Hepatocyte (in vitro differentiated cells): Measurements from ENCODE around the gene URM1. TPM values are rescaled to one million over a fixed set of nuclear protein-coding genes. Genes with fewer than 3 reads are reported as not detected.

ENCODE experiments used
- DNase-seq: peaks from one replicate; pipeline ENCODE4 v3.0.0-alpha.2; 2016; ENCODE audit warnings: low spot score
- H2AFZ ChIP-seq: fragments of 200-600 bp; sonication (generic); 2 replicates; pipeline ENCODE4 v1.6.0; 2016; ENCODE audit warnings: antibody characterized with exemption, mild to moderate bottlenecking
- H3K27ac ChIP-seq: fragments of 200-600 bp; sonication (generic); 2 replicates; pipeline ENCODE4 v1.5.1; 2016; ENCODE audit warnings: mild to moderate bottlenecking
- H3K27me3 ChIP-seq: fragments of 200-600 bp; sonication (generic); 2 replicates; pipeline ENCODE4 v1.6.1; 2016
- H3K36me3 ChIP-seq: fragments of 200-600 bp; sonication (generic); replicated peaks from 2 replicates; pipeline ENCODE4 v1.5.1; 2016; ENCODE audit warnings: low read depth; ENCODE audit not compliant: insufficient read depth
- H3K4me1 ChIP-seq: fragments of 200-600 bp; sonication (generic); 2 replicates; pipeline ENCODE4 v1.5.1; 2016; ENCODE audit warnings: mild to moderate bottlenecking, moderate library complexity; ENCODE audit not compliant: insufficient read depth
- H3K4me2 ChIP-seq: fragments of 200-600 bp; sonication (generic); 2 replicates; pipeline ENCODE4 v1.6.0; 2016
- H3K4me3 ChIP-seq: fragments of 200-600 bp; sonication (generic); 2 replicates; pipeline ENCODE4 v1.5.1; 2016; ENCODE audit warnings: mild to moderate bottlenecking
- H3K79me2 ChIP-seq: fragments of 200-600 bp; sonication (generic); 2 replicates; pipeline ENCODE4 v1.6.0; 2017; ENCODE audit warnings: mild to moderate bottlenecking
- H3K9me2 ChIP-seq: fragments of 200-600 bp; sonication (generic); replicated peaks from 2 replicates; pipeline ENCODE4 v1.6.0; 2017; ENCODE audit warnings: mild to moderate bottlenecking; ENCODE audit not compliant: insufficient read depth
- H3K9me3 ChIP-seq: fragments of 200-600 bp; sonication (generic); 2 replicates; pipeline ENCODE4 v1.5.1; 2016; ENCODE audit warnings: low read depth, mild to moderate bottlenecking
- H4K20me1 ChIP-seq: fragments of 200-600 bp; sonication (generic); 2 replicates; pipeline ENCODE4 v1.6.0; 2016; ENCODE audit warnings: mild to moderate bottlenecking; ENCODE audit not compliant: insufficient read depth, poor library complexity, severe bottlenecking
- EZH2 ChIP-seq: fragments of 200-600 bp; sonication (generic); IDR thresholded peaks from 2 replicates; pipeline ENCODE4 v1.6.1; 2016; ENCODE audit warnings: antibody characterized with exemption, mild to moderate bottlenecking, borderline replicate concordance
- EZH2phosphoT487 ChIP-seq: fragments of 200-600 bp; sonication (generic); IDR thresholded peaks from one replicate; pipeline ENCODE4 v1.6.1; 2018; ENCODE audit warnings: antibody characterized with exemption, mild to moderate bottlenecking, low read depth, moderate library complexity; ENCODE audit not compliant: unreplicated experiment, severe bottlenecking
- WGBS: methylation state at CpG from one replicate; pipeline ENCODE4 v1.1.6; 2016; ENCODE audit warnings: low lambda C conversion rate; ENCODE audit errors: missing lambda C conversion rate; 5-methylcytosine and 5-hydroxymethylcytosine counted together
- polyA plus RNA-seq: library from polyadenylated mRNA; unstranded; fragments of >200 nt; fragmentation: Nextera tagmentation; extraction: Ambion mirVana; gene quantifications from 2 replicates; pipeline ENCODE4 v1.2.1, GENCODE V29; 2016
- total RNA-seq: library from RNA; depleted of rRNA; stranded (reverse); fragments of >200 nt; gene quantifications from 2 replicates; pipeline ENCODE4 v1.2.3, GENCODE V29; 2014
- TF ChIP-seq, protein P1 (sequence below): fragments of 200-600 bp; sonication (generic); IDR thresholded peaks from 2 replicates; pipeline ENCODE4 v1.5.1; 2016; ENCODE audit warnings: antibody characterized with exemption, mild to moderate bottlenecking; ENCODE audit not compliant: poor library complexity

URM1 gene
- total and polyA plus RNA-seq, 2 experiments from 2014 or later: 32.7 to 55.7 TPM

DNA sequence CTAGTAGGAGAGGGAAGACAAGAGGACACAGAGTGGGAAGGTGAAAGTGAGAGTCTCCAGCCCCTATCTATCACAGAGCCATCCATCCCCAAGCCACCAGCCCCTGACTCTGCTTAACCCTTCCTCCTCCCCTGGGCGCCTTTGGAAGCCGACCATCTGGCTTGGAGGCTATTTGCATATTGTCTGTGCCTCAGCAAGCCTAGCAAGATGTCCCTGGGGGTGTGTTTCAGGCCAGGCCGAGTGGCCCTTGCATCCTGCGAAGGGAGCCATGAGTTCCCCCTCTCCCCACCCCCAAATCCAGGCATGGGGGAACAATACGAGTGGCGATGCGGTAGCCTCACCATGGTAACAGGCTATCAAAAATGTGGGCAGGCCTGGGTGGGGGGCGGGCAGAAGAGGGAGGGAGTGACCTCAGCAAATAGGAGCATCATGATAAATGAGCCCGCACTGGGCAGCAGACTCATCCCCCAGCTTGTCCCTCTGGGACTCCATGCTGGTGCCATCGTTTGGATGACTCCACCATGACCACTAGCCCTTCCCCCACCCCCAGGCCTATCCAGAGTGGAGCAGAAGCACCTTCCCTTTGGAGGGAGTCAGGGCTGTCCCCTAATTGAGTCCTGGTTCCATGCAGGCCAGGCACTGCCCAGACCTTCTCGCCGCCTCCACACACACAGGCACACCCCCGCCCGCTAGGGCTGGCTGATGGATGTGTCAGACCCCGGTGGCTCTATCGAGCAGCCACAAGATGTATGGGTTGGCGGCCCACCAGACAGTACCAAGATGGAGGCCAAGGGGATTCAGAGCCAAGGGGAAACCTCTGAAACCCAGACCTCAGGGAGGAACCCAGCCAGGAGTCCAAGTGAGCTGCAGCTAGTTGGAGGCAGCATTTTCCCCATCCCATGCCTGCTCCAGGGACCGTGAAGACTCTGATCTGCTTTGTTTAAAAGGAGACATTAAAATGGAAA lies 14.6 kb downstream of the URM1 start:
- Histone ChIP-seq H3K9me3 (no peaks in the 10 kb centered on the region), H4K20me1 (no peaks in the 10 kb centered on the region), H3K27me3 (peaks cover 22% of the 10 kb centered on the region), H2AFZ (no peak overlapping the region), H3K4me2 (no peak overlapping the region), H3K9me2 (no peaks in the 10 kb centered on the region), H3K36me3 (no peaks in the 10 kb centered on the region), H3K4me3 (no peak overlapping the region), H3K79me2 (no peaks in the 10 kb centered on the region), H3K4me1 (no peaks in the 10 kb centered on the region), H3K27ac (no peak overlapping the region)
- WGBS: 89% methylated on average over 17 of the region's 18 CpGs
- TF ChIP-seq EZH2phosphoT487 (no peak), EZH2 (no peak)
- TF ChIP-seq, protein P1, sequence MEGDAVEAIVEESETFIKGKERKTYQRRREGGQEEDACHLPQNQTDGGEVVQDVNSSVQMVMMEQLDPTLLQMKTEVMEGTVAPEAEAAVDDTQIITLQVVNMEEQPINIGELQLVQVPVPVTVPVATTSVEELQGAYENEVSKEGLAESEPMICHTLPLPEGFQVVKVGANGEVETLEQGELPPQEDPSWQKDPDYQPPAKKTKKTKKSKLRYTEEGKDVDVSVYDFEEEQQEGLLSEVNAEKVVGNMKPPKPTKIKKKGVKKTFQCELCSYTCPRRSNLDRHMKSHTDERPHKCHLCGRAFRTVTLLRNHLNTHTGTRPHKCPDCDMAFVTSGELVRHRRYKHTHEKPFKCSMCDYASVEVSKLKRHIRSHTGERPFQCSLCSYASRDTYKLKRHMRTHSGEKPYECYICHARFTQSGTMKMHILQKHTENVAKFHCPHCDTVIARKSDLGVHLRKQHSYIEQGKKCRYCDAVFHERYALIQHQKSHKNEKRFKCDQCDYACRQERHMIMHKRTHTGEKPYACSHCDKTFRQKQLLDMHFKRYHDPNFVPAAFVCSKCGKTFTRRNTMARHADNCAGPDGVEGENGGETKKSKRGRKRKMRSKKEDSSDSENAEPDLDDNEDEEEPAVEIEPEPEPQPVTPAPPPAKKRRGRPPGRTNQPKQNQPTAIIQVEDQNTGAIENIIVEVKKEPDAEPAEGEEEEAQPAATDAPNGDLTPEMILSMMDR: no peak
- DNase-seq: no peak

DNA sequence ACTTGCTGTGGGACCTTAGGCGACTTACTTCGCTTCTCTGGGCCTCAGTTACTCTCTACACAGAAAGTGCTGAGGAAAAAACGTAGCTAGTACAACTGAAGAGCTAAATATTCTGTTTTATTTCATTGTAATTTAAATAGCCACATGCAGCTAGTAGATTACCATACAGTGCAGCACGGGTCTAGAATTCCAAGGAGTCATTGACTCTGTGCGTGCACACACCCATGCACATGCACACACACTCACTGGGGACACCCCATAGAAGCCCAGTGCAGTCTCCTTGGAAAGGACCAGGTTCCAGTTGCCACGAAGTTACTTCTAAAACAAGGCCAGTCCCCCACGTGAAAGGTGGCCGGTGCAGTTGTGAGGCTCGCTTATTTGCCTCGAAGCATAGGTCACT lies 17.0 kb downstream of the URM1 start:
- H3K9me3 ChIP-seq: no peaks in the 10 kb centered on the region
- no peaks in the 10 kb centered on the region for H3K79me2 ChIP-seq
- 95% methylated on average over 10 of the region's 10 CpGs for WGBS
- no peak overlapping the region for H3K4me2 ChIP-seq
- no peaks in the 10 kb centered on the region for H3K9me2 ChIP-seq
- peaks cover 7% of the 10 kb centered on the region for H3K4me1 ChIP-seq
- no peak overlapping the region for H3K4me3 ChIP-seq
- H2AFZ ChIP-seq: no peak overlapping the region
- TF ChIP-seq EZH2phosphoT487: no peak
- no peak for TF ChIP-seq EZH2
- peaks cover 46% of the 10 kb centered on the region for H3K27me3 ChIP-seq
- peaks cover 12% of the 10 kb centered on the region for H4K20me1 ChIP-seq
- H3K27ac ChIP-seq: no peak overlapping the region
- no peaks in the 10 kb centered on the region for H3K36me3 ChIP-seq
- no peak for DNase-seq

DNA sequence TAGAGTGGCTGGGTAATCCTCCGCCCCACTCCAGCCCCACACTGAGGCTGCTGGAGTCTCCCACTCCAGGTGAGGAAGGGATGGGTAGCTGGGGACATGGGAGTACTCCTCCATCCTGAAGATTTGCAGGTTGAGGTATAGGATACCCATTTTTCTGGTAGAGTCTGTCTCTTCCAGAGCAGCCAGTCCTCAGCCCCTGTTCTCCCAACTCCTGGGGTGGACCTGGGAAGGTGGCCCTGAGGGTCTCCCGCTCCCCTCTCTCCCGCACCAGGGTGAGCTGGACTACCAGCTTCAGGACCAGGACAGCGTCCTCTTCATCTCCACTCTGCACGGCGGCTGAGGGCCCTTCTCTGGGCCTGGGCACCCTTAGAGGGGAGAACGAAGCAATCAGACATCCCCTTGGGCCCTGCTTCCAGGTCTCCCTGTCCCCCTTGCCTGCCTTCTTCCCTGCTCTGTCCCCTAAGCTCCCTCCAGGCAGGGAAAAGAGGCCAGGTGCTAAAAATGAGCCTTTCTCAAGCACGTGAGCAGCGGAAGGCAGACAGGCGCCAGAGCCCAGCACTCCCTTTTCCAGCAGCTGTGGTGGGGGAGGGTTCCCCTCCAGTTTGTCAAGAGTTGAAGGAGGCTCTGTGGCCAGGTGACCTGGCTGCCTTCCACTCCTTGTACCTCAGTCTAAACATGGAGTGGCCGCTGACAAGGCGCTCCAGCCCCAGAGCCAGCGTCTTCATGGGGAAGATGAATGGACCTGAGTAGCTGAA lies 18.4 kb downstream of the URM1 start:
- H3K4me1 ChIP-seq: peaks cover 7% of the 10 kb centered on the region
- peaks cover 12% of the 10 kb centered on the region for H4K20me1 ChIP-seq
- no peak overlapping the region for H2AFZ ChIP-seq
- peaks cover 60% of the 10 kb centered on the region for H3K27me3 ChIP-seq
- no peak overlapping the region for H3K4me2 ChIP-seq
- 87% methylated on average over 13 of the region's 13 CpGs for WGBS
- no peaks in the 10 kb centered on the region for H3K9me2 ChIP-seq
- no peak overlapping the region for H3K4me3 ChIP-seq
- no peaks in the 10 kb centered on the region for H3K79me2 ChIP-seq
- TF ChIP-seq EZH2phosphoT487 (no peak), EZH2 (no peak)
- TF ChIP-seq, protein P1: no peak
- no peaks in the 10 kb centered on the region for H3K36me3 ChIP-seq
- no peak for DNase-seq
- H3K9me3 ChIP-seq: no peaks in the 10 kb centered on the region
- no peak overlapping the region for H3K27ac ChIP-seq
